Upper lobe of left lung (tissue), 4 donors: ENCODE measurements around the gene GLIPR1.

Experiments
- CTCF ChIP-seq, 6 experiments: fragments of 450-650 bp in 4 of 6; fragments of 200-600 bp in 2 of 6; sonication (generic) in 2 of 6; IDR thresholded peaks; one replicate each; pipeline ENCODE4 v1.5.1; 2016 to 2019; ENCODE audit warnings: antibody characterized with exemption in 6 of 6
- POLR2A ChIP-seq, 4 donors: fragments of 450-650 bp; IDR thresholded peaks; one replicate each; pipeline ENCODE4 v1.5.1; 2016 to 2017; ENCODE audit warnings: antibody characterized with exemption in 4 of 4, mild to moderate bottlenecking in 2 of 4
- POLR2AphosphoS5 ChIP-seq, 2 donors: sonication (generic); formaldehyde crosslinking; IDR thresholded peaks; one replicate each; pipeline ENCODE4 v1.5.1; 2017; ENCODE audit warnings: antibody characterized with exemption in 2 of 2

- TF ChIP-seq CTCF (IDR thresholded peaks at IDR 0.05) (no peak), POLR2AphosphoS5 (IDR thresholded peaks at IDR 0.05) (no peak), POLR2A (IDR thresholded peaks at IDR 0.05) (no peak)
These were observed 20.8 kb upstream of the GLIPR1 start for GRCh38 chr12:75459755-75460154.
